B cell (primary cell): ENCODE data around the gene RIMKLB. TPM values are rescaled to one million over a fixed set of nuclear protein-coding genes. Genes with fewer than 3 reads are reported as not detected.
"Not testable (repeated sequence)": the region's sequence is repeated elsewhere in the genome, so short reads cannot be mapped to it uniquely, and the experiment has no call there.

Source experiments
- ATAC-seq: fragments of 200-7000 bp; cut with Tn5 transposase; one replicate; pipeline ENCODE4 v1.10.0; 2021; ENCODE audit warnings: low read depth, mild to moderate bottlenecking, moderate number of reproducible peaks, moderate library complexity
- CTCF ChIA-PET: fragments of 350-600 bp; sonication (Branson Sonifier 250); formaldehyde crosslinking; loops from one replicate; lab custom pipeline; 2021; ENCODE audit warnings: antibody characterized with exemption, inconsistent platforms; lab: Charles Lee
- POLR2A ChIA-PET: fragments of 350-600 bp; sonication (Branson Sonifier 250); formaldehyde crosslinking; loops from one replicate; lab custom pipeline; 2021; ENCODE audit warnings: antibody characterized with exemption; lab: Charles Lee
- DNase-seq: peaks from one replicate; pipeline ENCODE4 v3.0.0; 2013
- H2AFZ ChIP-seq: 2 replicates; pipeline ENCODE4 v1.6.1; 2012; ENCODE audit warnings: mild to moderate bottlenecking, low read depth, low read length; ENCODE audit not compliant: insufficient read depth, poor library complexity, severe bottlenecking
- H3K27ac ChIP-seq, 2 donors: 1 replicate in 1 of 2; 2 replicates in 1 of 2; pipeline ENCODE4 v1.5.1; 2012 to 2013; ENCODE audit warnings: low read length in 2 of 2, mild to moderate bottlenecking in 2 of 2, moderate library complexity in 1 of 2
- H3K27me3 ChIP-seq, 4 experiments: fragments of 200-600 bp in 1 of 4; sonication (generic) in 1 of 4; replicated peaks in 1 of 4; 1 replicate in 2 of 4; 2 replicates in 2 of 4; pipeline versions ENCODE4 v1.6.1 to v1.7.0; 2013 to 2016; ENCODE audit warnings: low read length in 3 of 4, mild to moderate bottlenecking in 2 of 4, mixed read lengths in 1 of 4, moderate library complexity in 1 of 4; ENCODE audit not compliant: insufficient read depth in 4 of 4, control insufficient read depth in 3 of 4; ENCODE audit errors: control extremely low read depth in 1 of 4
- H3K36me3 ChIP-seq, 2 experiments: replicated peaks in 1 of 2; 1 replicate in 1 of 2; 2 replicates in 1 of 2; pipeline versions ENCODE4 v1.6.1 to v1.7.1; 2013; ENCODE audit warnings: low read length in 1 of 2; ENCODE audit not compliant: insufficient read depth in 2 of 2, control insufficient read depth in 1 of 2; ENCODE audit errors: control extremely low read depth in 1 of 2, extremely low read depth in 1 of 2
- H3K4me1 ChIP-seq, 2 donors: fragments of 200-600 bp in 1 of 2; sonication (generic) in 1 of 2; 1 replicate in 1 of 2; 2 replicates in 1 of 2; pipeline versions ENCODE4 v1.5.1 to v1.6.1; 2013 to 2017; ENCODE audit warnings: low read length in 2 of 2; ENCODE audit not compliant: control insufficient read depth in 2 of 2, insufficient read depth in 2 of 2
- H3K4me2 ChIP-seq: replicated peaks from 2 replicates; pipeline ENCODE3; 2012; ENCODE audit warnings: mild to moderate bottlenecking, low read depth, low read length; ENCODE audit not compliant: poor library complexity, severe bottlenecking
- H3K4me3 ChIP-seq, 5 experiments: fragments of 200-600 bp in 1 of 5; sonication (generic) in 1 of 5; 1 replicate in 3 of 5; 2 replicates in 2 of 5; pipeline versions ENCODE4 v1.5.1 to v1.7.0; 2011 to 2016; ENCODE audit warnings: low read length in 4 of 5, mild to moderate bottlenecking in 4 of 5, low read depth in 2 of 5, control low read depth in 1 of 5, moderate library complexity in 1 of 5; ENCODE audit not compliant: insufficient read depth in 1 of 5; ENCODE audit errors: control extremely low read depth in 1 of 5, extremely low read depth in 1 of 5
- H3K79me2 ChIP-seq: fragments of 200-600 bp; sonication (generic); one replicate; pipeline ENCODE4 v1.6.0; 2016; ENCODE audit warnings: low read length; ENCODE audit not compliant: control insufficient read depth, insufficient read depth
- H3K9ac ChIP-seq: fragments of 200-600 bp; sonication (generic); 2 replicates; pipeline ENCODE4 v1.6.1; 2017; ENCODE audit warnings: mild to moderate bottlenecking, low read length, moderate library complexity
- H3K9me3 ChIP-seq, 3 donors: one replicate each; pipeline versions ENCODE4 v1.6.1 to v1.7.1; 2013; ENCODE audit warnings: low read length in 2 of 3; ENCODE audit not compliant: control insufficient read depth in 2 of 3, insufficient read depth in 1 of 3; ENCODE audit errors: control extremely low read depth in 1 of 3
- H4K20me1 ChIP-seq: 2 replicates; pipeline ENCODE4 v1.6.0; 2012; ENCODE audit warnings: mild to moderate bottlenecking, low read length; ENCODE audit not compliant: insufficient read depth, control insufficient read depth, poor library complexity, severe bottlenecking
- H3K27ac Mint-ChIP-seq: one replicate; pipeline ENCODE4 v1.8.0; 2021; ENCODE audit warnings: mixed read lengths
- H3K27me3 Mint-ChIP-seq: one replicate; pipeline ENCODE4 v1.8.0; 2021; ENCODE audit warnings: mixed read lengths
- H3K4me1 Mint-ChIP-seq: one replicate; pipeline ENCODE4 v1.8.0; 2021; ENCODE audit warnings: mixed read lengths
- H3K4me3 Mint-ChIP-seq: one replicate; pipeline ENCODE4 v1.8.0; 2021; ENCODE audit warnings: mixed read lengths
- H3K9me3 Mint-ChIP-seq: one replicate; pipeline ENCODE4 v1.8.0; 2022; ENCODE audit warnings: mixed read lengths; ENCODE audit not compliant: insufficient read depth
- CTCF ChIP-seq: fragments of 200-600 bp; IDR thresholded peaks from one replicate; pipeline ENCODE4 v1.8.0; 2022; ENCODE audit warnings: antibody characterized with exemption, mild to moderate bottlenecking
- EZH2 ChIP-seq: IDR thresholded peaks from 2 replicates; pipeline ENCODE4 v1.6.1; 2012; ENCODE audit warnings: borderline replicate concordance, low read depth, mild to moderate bottlenecking, moderate library complexity, low read length; ENCODE audit not compliant: insufficient read depth, poor library complexity, severe bottlenecking
- WGBS: methylation state at CpG from one replicate; pipeline ENCODE4 v1.1.5; 2013; ENCODE audit warnings: missing lambda C conversion rate; ENCODE audit not compliant: insufficient coverage; 5-methylcytosine and 5-hydroxymethylcytosine counted together
- intact Hi-C: fragments of 100-400 bp; cut with micrococcal nuclease; formaldehyde crosslinking; loops from one replicate; pipeline ENCODE4 v1.10.0; 2022
- polyA plus RNA-seq: library from polyadenylated mRNA; depleted of rRNA; stranded (reverse); fragments of >200 nt; gene quantifications from 2 replicates; pipeline ENCODE4 v1.2.3, GENCODE V29; 2012
- total RNA-seq, 2 donors: library from RNA; stranded (reverse); fragments of 120-200 nt in 1 of 2; gene quantifications; 1 replicate in 1 of 2; 2 replicates in 1 of 2; pipeline versions ENCODE4 v1.2.3 to v1.2.4, GENCODE V29; 2013 to 2022

Gene RIMKLB
- total and polyA plus RNA-seq, 2 donors (not counting 1 experiment from before 2014, with no cell fraction given), result 27.8 to 54.2 TPM

- ATAC-seq (no peak), DNase-seq (no peak)
- H3K4me1 ChIP-seq, result peaks cover 10% of the 10 kb centered on the region in 2 donors
- no peaks in the 10 kb centered on the region for H4K20me1 ChIP-seq
- no peaks in the 10 kb centered on the region for H3K27me3 ChIP-seq
- intact Hi-C loops, result no loop called here
- no peak overlapping the region for H3K27ac ChIP-seq
- TF ChIP-seq EZH2, result no peak
- TF ChIP-seq CTCF, result no peak
- H3K9me3 Mint-ChIP-seq, result no peaks in the 10 kb centered on the region
- no peak overlapping the region for H3K27ac Mint-ChIP-seq
- H3K9me3 ChIP-seq, result no peaks in the 10 kb centered on the region
- peaks cover 3% of the 10 kb centered on the region for H3K79me2 ChIP-seq
- H3K4me1 Mint-ChIP-seq, result peaks cover 18% of the 10 kb centered on the region
- H2AFZ ChIP-seq, result no peak overlapping the region
- POLR2A ChIA-PET, result no interaction called here
- CTCF ChIA-PET, result no interaction called here
- no peaks in the 10 kb centered on the region for H3K27me3 Mint-ChIP-seq
- no peak overlapping the region for H3K9ac ChIP-seq
- peaks cover 0 to 5% of the 10 kb centered on the region in 2 experiments for H3K36me3 ChIP-seq
- no CpG with 5 or more reads among the region's 1 CpG for WGBS
- H3K4me3 ChIP-seq, result no peak overlapping the region
- H3K4me2 ChIP-seq, result no peak overlapping the region
- H3K4me3 Mint-ChIP-seq, result no peak overlapping the region
Observed at GRCh38 chr12:8742501-8742900, 44.7 kb downstream of the RIMKLB start.

GRCh38 chr12:8743121-8743520, 45.3 kb downstream of the RIMKLB start:
- not testable (repeated sequence) for ATAC-seq, H3K27ac Mint-ChIP-seq, H2AFZ ChIP-seq

GRCh38 chr12:8745631-8746030, 47.8 kb downstream of the RIMKLB start:
- H3K4me3 ChIP-seq, POLR2A ChIA-PET, CTCF ChIA-PET, H4K20me1 ChIP-seq, H3K27me3 ChIP-seq, H3K4me3 Mint-ChIP-seq, H2AFZ ChIP-seq, ATAC-seq, H3K4me1 Mint-ChIP-seq, intact Hi-C loops, H3K27me3 Mint-ChIP-seq, H3K4me1 ChIP-seq, H3K9me3 Mint-ChIP-seq, H3K27ac ChIP-seq, H3K4me2 ChIP-seq, H3K9me3 ChIP-seq, H3K79me2 ChIP-seq, H3K27ac Mint-ChIP-seq, H3K9ac ChIP-seq, DNase-seq: not testable (repeated sequence)
- peaks cover 0 to 16% of the 10 kb centered on the region in 2 experiments for H3K36me3 ChIP-seq
- WGBS, result 95% methylated on average over 6 of the region's 8 CpGs

More at GRCh38 chr12:8743121-8743520, 45.3 kb downstream of the RIMKLB start:
- H3K4me3 Mint-ChIP-seq, H3K9me3 Mint-ChIP-seq, H3K4me2 ChIP-seq, H3K4me3 ChIP-seq, H3K9ac ChIP-seq, H3K27me3 ChIP-seq, H3K27me3 Mint-ChIP-seq, intact Hi-C loops, H3K9me3 ChIP-seq, H4K20me1 ChIP-seq, H3K27ac ChIP-seq, POLR2A ChIA-PET, H3K79me2 ChIP-seq, DNase-seq, CTCF ChIA-PET, H3K36me3 ChIP-seq: not testable (repeated sequence)
- H3K4me1 Mint-ChIP-seq, result peaks cover 18% of the 10 kb centered on the region
- peaks cover 10% of the 10 kb centered on the region in 2 donors for H3K4me1 ChIP-seq
- WGBS, result 100% methylated on average over 2 of the region's 6 CpGs
